SHP77 treated with DMSO at 0.1 percent for 48 hours (cell line): ENCODE data around the gene RPL28.

ENCODE experiments used
- DNase-seq: peaks from one replicate; lab custom pipeline; 2025; lab: John Stamatoyannopoulos, UW

Gene RPL28

DNA sequence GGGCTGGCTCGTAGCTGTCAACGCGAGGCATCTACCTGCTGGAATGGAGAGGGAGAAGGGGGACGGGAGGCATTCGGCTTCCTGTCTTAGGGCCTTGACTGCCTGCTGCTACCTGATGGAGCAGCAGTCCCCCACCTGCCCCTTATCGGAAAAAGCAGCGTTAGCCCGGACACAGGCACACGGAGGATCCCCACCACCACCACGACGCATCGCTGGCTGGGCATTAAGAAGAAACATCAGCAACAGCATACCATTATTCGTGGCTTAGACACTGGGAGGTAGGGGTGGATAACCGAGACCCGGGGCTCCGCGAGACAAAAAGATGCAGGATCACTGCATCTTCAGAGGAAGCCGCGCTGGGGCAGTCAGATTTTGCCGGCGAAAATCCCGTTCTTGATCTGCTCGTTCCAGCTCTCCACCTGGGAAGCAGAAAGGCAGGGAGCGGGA lies 32.4 kb upstream of the RPL28 start:
- DNase-seq, result no peak

DNA sequence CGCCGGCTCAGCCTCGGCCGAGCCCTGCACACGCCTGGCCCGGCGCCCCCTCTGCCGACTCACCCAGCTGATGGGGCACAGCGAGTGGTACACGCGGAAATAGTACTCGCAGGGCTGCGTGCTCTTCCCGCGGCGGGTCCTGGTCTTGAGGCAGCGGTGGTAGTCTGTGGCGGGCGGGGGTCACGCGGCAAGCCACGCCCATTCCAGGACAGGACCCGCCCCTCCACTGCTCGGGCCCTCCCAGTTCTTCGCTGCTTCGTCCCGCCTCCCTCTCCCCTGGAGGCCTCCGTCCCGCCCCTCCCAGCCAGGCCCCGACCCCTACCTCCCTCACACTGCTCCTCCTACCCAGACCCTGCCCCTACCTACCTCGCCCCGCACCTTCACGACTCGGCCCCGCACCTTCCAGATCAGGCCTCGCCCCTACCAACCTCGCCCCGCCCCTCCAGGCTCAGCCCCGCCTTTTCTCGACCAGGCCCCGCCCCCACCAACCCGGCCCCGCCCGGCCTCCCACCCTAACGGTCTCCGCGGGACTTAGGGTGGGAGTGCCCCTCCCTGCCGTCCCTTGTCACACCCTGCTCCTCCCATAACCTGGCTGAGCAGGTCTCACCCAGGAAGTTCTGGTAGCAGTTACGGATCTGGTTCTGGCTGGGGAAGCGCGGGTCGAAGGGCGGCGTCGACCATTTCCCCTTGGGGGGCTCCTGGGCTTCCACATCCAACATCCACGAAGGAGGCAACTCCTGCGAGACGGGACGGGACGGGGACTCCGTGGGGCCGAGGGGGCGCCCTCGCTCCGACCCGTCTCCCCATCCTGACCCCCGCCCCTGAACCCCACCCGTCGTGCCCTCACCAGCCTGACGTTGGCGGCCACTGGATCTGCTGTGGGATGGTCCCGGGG lies 31.7 kb upstream of the RPL28 start:
- no peak for DNase-seq

DNA sequence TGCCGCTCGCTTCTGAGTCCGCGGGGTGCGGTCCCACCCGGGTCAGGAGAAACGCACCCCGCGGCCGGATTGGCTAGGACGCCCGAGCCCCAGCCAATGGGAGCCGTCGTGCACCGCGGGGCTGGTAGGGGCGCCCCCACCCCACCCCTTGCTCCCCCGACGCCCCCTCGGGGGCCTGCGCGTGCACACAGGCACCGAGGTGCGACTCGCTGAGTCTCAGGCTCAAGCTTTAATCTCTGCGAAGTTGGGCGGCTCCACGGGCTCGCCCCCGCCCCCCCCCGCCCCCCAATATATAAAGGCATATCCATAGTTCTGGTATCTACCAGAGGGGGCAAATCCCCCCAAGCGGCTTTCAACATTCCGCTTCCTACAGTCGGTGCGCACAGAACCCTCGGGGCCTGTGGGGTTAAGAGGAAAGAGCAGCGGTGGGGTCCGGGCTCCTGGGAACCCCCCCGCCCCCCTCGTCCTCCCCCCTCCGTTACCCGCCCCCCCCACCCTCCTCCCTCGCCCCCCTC lies 31.0 kb upstream of the RPL28 start, which contains the start of gene COX6B2:
TSS of gene COX6B2 (minus strand) at position 22 of the 515 bp plus-strand sequence. CDS start 198 bp downstream, outside the sequence.
- DNase-seq, result no peak

DNA sequence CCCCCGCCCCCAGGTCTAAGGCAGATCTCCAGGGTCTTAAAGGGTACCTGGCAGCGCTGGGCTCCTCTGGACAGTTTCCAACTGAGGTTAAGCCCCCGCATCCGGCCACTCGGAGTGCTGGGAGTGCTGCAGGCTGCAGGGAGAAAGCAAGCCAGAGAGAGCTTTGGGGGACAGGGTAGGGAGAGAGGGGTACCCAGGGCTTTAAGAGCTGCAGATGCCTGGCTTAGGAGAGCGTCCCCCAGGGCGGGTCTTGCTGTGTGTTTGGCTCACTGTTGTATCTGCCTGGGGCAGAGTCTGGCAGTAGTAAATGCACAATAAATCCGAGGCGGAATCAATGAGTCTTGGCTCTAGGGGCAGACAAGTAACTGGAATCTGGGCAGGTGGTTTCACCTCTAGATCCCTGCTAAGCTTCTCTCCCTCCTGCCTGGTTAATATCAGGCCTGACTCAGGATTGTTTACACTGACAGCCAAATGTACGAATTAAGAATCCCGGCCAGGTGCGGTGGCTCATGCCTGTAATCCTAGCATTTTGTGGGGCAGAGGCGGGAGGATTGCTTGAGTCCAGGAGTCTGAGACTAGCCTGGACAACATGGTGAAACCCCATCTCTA lies 30.4 kb upstream of the RPL28 start:
- no peak for DNase-seq

DNA sequence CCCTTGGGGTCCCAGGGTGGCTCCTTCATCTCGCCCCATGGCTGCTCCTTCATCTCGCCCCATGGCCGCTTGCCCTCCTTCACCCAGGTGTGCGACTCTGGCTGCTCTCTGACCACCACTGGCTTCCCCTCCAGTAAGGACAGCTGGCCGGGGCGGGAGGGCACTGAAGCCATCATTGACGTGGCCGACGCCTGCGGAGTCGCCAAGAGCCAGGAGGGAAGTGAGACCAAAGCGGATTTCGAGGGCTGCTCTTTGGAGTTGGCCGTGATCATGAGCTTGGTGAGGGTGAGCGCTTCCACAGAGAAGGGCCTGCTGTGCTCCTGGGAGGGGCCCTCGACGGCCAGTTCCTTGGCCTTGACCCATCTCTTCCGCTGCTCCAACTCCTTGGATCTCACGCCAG lies 27.2 kb upstream of the RPL28 start:
- no peak for DNase-seq

DNA sequence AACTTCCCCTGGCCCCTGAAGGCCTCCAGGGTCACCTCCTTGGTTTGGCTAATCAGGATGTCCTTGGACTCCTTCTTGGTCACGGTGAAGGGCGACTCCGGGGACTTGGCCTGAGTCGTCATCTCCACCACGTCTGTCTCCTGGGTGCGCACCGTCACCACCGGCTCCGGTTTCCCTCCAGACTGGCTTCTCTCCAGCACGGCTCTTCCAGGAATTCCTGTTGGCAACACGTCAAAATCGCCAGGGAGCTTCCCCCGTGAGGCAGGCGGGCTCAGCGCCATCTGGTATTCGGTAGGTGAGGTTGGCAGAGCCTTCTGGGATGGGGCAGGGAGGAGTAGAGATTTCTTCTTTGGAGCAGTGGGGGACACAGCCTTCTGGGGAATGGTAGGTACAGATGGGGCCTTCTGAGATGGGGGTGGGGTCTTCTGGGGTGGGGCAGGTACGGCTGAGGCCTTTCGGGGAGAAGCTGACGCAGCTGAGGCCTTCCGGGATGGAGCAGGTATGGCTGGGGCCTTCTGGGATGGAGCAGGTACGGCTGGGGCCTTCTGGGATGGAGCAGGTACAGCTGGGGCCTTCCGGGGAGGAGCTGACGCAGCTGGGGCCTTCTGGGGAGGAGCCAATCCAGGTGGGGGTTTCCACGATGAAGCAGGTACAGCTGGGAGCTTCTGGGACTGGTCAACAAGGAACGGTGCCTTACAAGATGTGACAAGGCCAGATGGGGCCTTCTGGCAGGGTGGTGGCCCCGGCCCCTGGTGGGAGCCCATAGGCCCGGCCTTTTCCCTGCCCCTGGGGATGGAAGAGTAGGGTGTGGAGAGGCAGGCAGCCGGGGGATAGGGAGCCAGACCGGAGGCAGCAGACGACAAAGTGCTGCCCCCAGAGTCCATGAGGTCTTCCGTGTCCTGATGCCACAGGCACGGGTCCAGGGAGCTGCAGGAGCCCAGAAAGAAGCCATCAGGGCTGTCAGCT lies 26.5 kb upstream of the RPL28 start:
- DNase-seq, result peak; percentile 12

DNA sequence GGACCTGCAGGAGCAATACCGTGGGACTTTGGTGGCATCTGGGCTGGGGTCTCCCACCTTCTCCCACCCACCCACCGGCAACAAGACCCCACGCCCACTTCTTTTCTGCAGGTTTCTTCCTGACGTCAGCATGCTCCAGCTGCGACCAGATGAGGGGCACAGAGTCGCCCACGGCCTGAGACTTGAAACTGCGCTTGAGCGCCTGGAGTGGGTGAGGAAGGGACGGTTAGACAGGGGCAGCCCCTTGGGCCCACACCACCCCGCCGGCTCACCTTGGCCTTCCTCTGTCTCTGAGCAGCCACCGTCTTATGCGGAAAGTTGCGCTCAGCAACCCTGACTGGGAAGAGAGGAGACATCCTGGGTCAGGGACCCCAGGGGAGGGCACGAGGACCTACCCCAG lies 24.8 kb upstream of the RPL28 start:
- DNase-seq, result no peak

DNA sequence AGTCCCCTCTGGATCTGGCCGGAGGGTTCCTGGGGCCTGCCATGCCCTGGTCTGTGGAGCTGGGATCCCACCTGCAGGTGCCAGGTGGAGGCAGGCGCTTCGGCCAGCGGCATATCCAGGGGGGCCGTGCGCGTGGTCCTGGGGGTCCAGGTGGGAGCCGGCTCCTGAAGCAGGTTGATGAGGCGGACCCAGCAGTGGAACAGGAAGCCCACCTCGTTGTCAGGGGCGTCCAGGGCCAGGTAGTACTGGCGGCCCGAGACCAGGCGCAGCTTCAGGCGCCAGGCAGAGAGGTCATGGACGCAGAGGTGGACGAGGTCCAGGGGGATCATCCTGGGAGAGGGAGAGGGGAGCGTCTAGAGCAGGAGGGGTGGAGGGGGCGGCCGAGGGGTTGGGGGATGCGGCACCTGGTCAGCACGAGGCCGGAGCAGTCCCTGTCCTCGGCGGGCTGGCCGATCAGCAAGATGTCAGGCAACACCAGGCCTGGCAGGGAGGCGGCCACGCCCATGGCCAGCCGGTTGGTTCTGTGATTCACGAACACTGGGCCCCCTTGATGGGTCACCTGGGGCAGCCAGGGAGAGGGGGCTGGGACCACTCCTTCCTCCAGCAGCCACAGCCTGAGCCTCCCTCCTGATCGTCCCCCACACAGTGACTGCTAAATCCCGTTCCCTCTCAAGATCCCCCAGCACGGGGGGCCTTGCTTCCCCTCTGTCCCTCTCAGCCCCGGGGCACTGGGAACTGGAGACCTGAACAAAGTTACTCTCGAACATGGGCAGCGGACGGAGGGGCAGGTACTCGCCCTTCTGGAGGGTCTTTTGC lies 23.4 kb upstream of the RPL28 start:
- DNase-seq, result no peak

DNA sequence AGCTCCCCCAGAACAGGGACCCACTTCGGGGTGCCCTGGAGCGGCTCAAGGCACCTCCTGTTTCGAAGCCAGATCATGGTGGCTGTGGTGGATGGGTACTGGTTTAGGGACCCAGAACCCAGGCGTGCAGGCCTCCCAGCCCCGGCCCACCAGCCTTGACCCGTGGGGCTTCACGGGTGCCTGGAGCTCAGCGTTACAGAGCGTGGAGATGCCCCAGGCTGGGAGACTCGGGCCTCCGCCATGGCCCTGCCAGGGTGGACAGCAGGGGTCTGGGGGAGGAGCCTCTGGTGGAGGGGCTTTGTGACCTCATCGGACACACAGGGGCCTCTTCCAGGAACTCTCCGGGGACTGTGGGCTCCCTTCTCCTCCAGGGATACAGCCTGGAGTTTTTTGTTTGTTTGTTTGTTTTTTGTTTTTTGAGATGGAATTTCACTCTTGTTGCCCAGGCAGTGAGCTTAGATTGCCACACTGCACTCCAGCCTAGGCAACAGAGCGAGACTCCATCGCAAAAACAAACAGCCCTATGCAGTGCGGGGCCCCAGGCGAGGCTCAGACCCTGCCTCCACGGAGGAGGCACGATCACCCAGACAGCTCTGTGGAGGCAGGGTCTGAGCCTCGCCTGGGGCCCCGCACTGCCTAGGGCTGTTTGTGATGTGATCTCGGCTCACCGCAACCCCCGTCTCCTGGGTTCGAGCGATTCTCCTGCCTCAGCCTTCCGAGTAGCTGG lies 22.6 kb upstream of the RPL28 start, which contains the start of gene GARIN5B:
TSS of gene GARIN5B (minus strand) at position 271 of the 727 bp plus-strand sequence. CDS start at position 77, 194 bp downstream.
- DNase-seq, result no peak

DNA sequence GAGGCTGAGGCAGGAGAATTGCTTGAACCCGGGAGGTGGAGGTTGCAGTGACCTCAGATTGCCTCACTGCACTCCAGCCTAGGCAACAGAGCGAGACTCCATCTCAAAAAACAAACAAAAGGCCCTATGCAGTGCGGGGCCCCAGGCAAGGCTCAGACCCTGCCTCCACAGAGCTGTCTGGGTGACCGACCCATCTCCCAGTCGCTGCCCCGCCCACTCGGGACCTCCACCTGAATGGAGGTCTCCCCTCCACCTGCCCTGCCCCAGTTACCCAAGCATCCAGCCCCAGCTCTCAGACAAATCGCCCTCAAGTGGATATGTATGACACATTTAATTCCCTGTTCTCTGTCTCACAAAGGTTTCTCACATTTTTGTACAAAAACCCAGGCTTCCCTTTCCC lies 20.5 kb upstream of the RPL28 start:
- DNase-seq, result no peak

DNA sequence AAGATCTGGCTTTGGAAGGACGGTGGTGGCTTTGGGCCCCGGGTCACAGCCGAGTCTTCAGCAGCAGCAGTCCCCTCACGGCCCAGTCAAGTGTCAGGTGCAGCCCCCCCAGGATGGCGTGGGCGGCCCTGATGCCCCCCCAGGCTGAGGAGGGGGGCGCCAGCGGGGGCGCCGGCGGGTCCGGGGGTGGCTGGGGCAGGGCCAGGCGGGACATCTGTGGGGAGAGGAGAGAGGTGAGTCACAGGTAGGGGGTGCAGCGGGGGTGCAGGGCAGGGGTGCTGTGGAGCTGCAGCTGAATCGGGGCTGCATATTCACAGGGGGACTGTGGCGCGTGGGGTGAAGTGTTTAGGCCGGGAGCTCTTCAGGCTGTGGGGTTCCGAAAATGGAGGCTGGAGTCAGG lies 19.8 kb upstream of the RPL28 start:
- DNase-seq, result no peak

DNA sequence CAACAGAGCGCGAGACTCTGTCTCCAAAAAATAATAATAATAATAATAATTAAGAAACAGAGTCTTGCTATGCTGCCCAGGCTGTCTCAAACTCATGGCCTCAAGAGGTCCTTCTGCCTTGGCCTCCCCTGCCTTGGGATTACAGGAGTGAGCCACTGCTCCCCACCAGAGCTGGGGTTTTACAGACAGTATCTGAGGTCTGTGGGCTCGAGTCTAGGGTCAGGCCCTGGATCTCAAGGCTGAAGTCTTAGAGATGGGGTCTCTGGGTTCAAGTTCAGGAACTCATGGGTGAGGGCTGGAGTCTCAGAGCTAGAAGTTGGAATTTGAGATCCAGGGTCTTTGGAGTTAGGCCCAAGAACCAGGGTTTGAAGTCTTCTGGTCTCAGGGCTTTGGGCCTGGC lies 18.9 kb upstream of the RPL28 start:
- DNase-seq, result no peak

DNA sequence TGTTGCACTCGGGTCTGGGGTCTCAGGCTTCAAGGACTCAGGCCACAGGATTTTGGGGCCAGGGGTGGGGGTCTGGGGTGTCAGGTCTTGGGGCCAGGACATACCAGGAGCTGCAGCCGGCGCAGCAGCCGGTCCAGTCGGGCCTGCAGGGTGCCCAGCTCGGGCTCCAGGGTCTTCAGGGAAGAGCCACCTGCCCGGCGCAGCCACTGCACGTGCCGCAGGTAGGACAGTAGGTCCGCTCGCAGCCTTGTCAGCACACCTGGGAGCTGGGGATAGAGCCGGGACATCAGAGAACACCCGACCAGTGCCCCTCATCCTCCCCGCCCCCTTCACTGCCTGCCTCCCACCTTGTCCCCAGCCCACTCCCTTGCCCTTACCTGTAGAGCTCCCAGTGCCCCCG lies 17.6 kb upstream of the RPL28 start:
- DNase-seq, result no peak

DNA sequence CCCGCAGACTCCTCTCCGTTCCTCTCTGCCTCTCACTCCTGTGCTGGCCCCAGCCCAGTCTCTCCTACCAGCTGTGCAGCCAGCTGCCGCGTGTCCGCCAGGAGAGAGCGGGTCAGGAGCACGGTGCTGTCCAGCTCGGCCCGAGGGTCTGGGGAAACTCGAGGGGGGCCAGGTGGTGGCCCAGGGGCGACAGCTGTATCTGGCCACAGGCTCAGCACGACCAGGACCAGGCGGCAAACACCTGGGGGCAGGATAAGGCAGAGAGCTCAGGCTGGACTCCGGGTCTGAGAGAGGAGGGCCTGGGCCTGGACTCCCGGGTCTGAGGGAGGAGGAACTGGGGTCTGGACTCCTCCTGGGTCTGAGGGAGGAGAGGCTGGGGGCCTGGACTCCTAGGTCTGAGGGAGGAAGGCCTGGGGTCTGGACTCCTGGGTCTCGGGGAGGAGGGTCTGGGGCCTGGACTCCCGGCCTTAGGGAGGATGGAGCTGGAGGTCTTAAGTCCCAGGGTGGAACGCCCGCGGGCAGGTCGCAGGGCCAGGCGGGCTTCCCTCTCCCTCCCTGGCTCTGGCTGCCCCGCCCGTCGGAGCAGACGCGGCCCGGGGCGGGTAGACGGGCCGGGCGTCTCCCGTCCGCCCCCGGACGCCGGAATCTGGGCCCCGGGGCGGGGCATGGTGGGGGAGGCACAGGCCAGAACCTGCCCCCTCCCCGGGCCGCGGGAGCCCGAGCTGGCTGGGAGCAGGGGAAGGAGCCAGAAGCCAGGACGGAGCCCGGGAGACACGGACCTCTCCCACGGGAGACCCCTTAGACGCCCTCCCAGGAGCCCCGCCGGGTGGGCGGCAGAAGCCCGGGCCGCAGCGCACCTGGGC lies 16.8 kb upstream of the RPL28 start:
- no peak for DNase-seq

DNA sequence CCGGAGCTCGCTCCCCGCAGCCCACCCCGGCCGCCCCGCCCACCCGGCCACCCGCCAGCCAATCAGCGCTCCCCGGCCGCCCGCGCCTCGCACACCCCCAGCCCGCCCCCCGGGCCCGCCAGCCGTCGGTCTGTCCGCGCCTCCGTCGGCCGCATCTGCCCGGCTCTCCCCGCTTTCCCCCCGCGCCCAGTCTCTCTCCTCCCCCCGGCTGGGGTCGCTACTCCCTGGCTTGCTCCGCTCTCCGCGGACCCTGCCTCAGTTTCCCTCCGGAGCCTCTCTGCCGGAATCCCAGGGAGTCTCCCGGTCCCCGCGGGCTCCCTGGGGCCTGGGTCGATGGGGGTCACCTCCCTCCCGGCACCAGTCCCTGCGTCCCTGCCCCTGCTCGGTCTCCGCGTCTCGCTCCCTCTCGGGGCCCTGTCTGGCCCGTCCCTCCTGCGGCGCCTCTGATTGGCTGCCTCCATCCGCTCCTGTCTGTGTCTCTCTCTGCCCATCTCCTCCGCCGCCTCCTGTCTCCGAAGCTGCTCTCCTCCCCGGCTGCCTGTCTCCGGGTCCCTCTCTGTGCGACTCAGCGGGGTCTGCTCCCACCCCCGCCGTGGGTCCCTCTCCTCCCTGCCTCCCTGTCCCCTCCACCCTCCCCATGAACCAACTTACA lies 16.0 kb upstream of the RPL28 start:
- DNase-seq, result no peak

DNA sequence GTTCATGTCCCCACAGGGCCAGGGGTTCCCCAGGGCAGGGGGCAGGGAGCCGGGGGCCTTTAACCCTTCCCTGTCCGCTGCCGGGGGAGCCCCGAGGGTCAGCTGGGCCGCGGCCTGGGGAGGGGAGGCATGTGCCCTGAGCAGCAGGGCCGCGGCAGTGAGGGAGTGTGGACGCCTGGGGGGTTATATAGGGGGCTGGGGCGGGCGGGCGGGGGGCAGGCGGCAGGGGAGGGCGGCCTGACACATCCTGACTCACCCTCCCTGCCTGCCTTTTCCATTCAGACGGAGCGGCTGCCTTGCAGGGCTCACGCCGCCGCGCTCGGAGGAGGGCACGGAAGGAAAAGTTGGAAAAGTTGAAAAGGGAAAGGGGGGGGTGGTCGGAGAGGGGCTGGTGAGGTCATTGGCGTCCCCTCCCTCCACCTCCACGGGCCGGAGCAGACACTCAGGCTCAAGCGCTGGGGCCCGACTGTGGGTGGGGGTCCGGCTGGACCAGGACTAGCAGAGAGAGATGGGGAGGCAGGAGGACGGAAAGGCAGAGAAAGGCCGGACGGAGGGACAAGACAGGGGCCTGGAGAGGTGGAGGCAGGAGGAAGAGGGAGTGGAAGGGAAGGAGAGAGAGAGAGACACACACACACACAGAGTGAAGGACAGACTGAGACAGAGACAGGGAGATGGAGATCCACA lies 15.3 kb upstream of the RPL28 start, which contains the start of gene IL11:
TSS of gene IL11 (minus strand) at position 159 of the 684 bp plus-strand sequence. CDS start at position 6, 153 bp downstream.
- no peak for DNase-seq

DNA sequence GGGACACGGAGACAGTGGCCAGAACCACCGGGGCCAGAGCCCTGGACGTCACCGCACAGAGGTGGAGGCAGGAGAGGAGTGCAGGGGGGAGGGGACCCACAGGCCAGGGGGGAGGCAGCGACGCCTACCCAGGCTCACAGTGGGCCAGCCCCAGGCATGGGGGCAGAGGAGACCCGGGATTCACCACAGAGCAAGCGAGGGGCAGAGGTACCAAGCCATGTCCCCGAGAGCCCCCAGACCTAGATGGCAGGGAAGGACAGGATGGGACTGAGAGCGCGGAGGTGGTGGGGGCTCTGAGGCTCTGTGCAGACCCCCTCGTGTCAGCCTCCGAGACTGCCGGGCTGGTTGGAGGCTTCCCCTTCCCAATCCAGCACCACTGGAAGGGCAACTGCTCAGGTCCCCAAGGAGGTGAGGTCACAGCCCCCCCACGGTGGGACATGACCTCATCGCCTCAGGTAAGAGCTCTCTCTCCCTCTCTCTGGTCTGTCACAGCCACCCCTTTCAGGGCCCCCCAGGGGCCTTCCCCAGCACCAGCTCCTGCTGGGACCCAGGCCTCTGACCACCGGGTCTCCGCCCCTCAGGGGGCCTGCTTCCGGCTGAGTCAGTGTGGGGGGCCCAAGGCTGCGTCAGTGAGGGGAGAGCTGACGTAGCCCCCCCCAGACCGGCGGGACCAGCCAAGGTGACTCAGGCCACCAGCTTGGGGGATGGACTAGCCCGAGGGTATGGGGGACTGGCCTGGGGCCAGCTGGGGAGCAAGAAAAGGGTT lies 13.2 kb upstream of the RPL28 start:
- DNase-seq, result no peak
